NB4 (cell line): ENCODE results near the gene KIRREL1.

Experiments
- POLR2A ChIP-seq: IDR thresholded peaks from 2 replicates; pipeline ENCODE4 v1.6.1; 2011; ENCODE audit warnings: mild to moderate bottlenecking; ENCODE audit not compliant: insufficient read length; ENCODE audit errors: extremely low read depth
- TF ChIP-seq, protein P1 (sequence below): IDR thresholded peaks from one replicate; pipeline ENCODE4 v1.5.1; 2012; ENCODE audit warnings: low read depth, low read length

DNA sequence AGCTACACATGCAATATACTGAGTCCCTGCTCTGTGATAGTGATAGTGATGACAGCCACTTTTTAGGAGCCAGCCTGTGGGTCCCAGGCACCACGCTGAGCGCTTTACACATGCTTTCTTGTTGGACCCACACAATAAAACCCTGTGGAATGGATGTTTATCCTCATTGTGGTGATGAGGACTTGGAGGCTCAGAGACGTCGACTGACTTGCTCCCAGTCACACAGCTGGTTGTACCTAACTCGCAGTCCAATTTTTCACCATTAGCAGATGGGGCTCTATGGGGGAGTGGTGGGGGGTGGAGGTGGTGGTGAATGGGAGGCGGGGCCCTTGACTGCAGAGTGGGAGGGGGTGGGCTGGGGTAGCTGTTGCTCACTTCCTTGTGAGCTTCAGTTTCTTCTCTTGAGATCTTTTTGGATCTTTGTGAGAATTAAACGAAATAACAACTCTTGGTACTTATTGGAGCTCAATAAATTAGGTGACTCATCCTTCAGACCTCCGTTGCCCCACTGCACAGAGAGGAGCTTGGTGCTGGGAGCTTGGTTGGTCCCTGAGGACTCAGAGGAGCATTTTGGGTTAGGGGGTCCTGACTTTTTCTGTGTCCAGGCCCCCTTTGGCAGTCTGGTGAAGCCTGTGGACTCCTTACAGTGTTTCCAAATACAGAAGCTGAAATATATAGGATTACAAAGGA lies 125.4 kb downstream of the KIRREL1 start:
- no peak for TF ChIP-seq POLR2A
- TF ChIP-seq, protein P1, sequence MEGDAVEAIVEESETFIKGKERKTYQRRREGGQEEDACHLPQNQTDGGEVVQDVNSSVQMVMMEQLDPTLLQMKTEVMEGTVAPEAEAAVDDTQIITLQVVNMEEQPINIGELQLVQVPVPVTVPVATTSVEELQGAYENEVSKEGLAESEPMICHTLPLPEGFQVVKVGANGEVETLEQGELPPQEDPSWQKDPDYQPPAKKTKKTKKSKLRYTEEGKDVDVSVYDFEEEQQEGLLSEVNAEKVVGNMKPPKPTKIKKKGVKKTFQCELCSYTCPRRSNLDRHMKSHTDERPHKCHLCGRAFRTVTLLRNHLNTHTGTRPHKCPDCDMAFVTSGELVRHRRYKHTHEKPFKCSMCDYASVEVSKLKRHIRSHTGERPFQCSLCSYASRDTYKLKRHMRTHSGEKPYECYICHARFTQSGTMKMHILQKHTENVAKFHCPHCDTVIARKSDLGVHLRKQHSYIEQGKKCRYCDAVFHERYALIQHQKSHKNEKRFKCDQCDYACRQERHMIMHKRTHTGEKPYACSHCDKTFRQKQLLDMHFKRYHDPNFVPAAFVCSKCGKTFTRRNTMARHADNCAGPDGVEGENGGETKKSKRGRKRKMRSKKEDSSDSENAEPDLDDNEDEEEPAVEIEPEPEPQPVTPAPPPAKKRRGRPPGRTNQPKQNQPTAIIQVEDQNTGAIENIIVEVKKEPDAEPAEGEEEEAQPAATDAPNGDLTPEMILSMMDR, result no peak
